GM23248 (cell line): Measurements from ENCODE around the gene GPR75. TPM values are rescaled to one million over a fixed set of nuclear protein-coding genes. Genes with fewer than 3 reads are reported as not detected.
A peak's percentile ranks its signal among the peaks of the same experiment; 100 is the strongest.

Experiments used
- DNase-seq: peaks from one replicate; pipeline ENCODE4 v3.0.0-alpha.2; 2015
- H2AFZ ChIP-seq: fragments of 200-600 bp; sonication (generic); 2 replicates; pipeline ENCODE4 v1.6.1; 2016; ENCODE audit warnings: antibody characterized with exemption
- H3F3A ChIP-seq: fragments of 200-600 bp; sonication (generic); 2 replicates; pipeline ENCODE4 v1.6.1; 2016; ENCODE audit warnings: mild to moderate bottlenecking, antibody characterized with exemption, mixed run types; ENCODE audit not compliant: insufficient read depth
- H3K27ac ChIP-seq: fragments of 200-600 bp; sonication (generic); 2 replicates; pipeline ENCODE4 v1.5.1; 2016; ENCODE audit warnings: mild to moderate bottlenecking
- H3K27me3 ChIP-seq: fragments of 200-600 bp; sonication (generic); replicated peaks from 2 replicates; pipeline ENCODE4 v1.6.1; 2016; ENCODE audit warnings: mild to moderate bottlenecking; ENCODE audit not compliant: insufficient read depth
- H3K36me3 ChIP-seq: fragments of 200-600 bp; sonication (generic); 2 replicates; pipeline ENCODE4 v1.6.1; 2016; ENCODE audit warnings: low read depth, mild to moderate bottlenecking
- H3K4me1 ChIP-seq: fragments of 200-600 bp; sonication (generic); 2 replicates; pipeline ENCODE4 v1.6.1; 2016; ENCODE audit warnings: mild to moderate bottlenecking; ENCODE audit not compliant: insufficient read depth
- H3K4me2 ChIP-seq: fragments of 200-600 bp; sonication (generic); one replicate; pipeline ENCODE4 v1.6.1; 2016; ENCODE audit warnings: mild to moderate bottlenecking; ENCODE audit not compliant: unreplicated experiment
- H3K4me3 ChIP-seq: fragments of 200-600 bp; sonication (generic); 2 replicates; pipeline ENCODE4 v1.5.1; 2016; ENCODE audit warnings: mild to moderate bottlenecking
- H3K79me2 ChIP-seq: fragments of 200-600 bp; sonication (generic); 2 replicates; pipeline ENCODE4 v1.6.1; 2016; ENCODE audit warnings: mild to moderate bottlenecking; ENCODE audit not compliant: insufficient read depth
- H3K9ac ChIP-seq: fragments of 200-600 bp; sonication (generic); 2 replicates; pipeline ENCODE4 v1.6.1; 2016; ENCODE audit warnings: mild to moderate bottlenecking
- H3K9me2 ChIP-seq: fragments of 200-600 bp; sonication (generic); 2 replicates; pipeline ENCODE4 v1.6.1; 2016; ENCODE audit warnings: mixed run types, mild to moderate bottlenecking, moderate library complexity; ENCODE audit not compliant: insufficient read depth
- H3K9me3 ChIP-seq: fragments of 200-600 bp; sonication (generic); one replicate; pipeline ENCODE4 v1.6.1; 2017; ENCODE audit warnings: low read depth
- H4K20me1 ChIP-seq: fragments of 200-600 bp; sonication (generic); 2 replicates; pipeline ENCODE4 v1.6.0; 2016; ENCODE audit not compliant: insufficient read depth
- EZH2 ChIP-seq: fragments of 200-600 bp; sonication (generic); IDR thresholded peaks from 2 replicates; pipeline ENCODE4 v1.6.1; 2018; ENCODE audit warnings: antibody characterized with exemption, mild to moderate bottlenecking; ENCODE audit not compliant: insufficient read depth, poor library complexity, severe bottlenecking
- EZH2phosphoT487 ChIP-seq: fragments of 200-600 bp; sonication (generic); IDR thresholded peaks from 2 replicates; pipeline ENCODE4 v1.6.1; 2018; ENCODE audit warnings: antibody characterized with exemption, moderate library complexity, mild to moderate bottlenecking, low read depth; ENCODE audit not compliant: insufficient read depth
- WGBS, 2 experiments: methylation state at CpG; one replicate each; pipeline ENCODE4 v1.1.6; 2015 to 2017; ENCODE audit warnings: low lambda C conversion rate in 2 of 2, low coverage in 1 of 2; ENCODE audit errors: missing lambda C conversion rate in 2 of 2; 5-methylcytosine and 5-hydroxymethylcytosine counted together
- in situ Hi-C: fragments of 300-500 bp; cut with MboI; formaldehyde crosslinking; loops from 2 replicates; pipeline ENCODE4 v1.15.0; 2020
- polyA plus RNA-seq: library from polyadenylated mRNA; unstranded; fragments of >200 nt; fragmentation: Nextera tagmentation; extraction: Ambion mirVana; gene quantifications from 2 replicates; pipeline ENCODE4 v1.2.1, GENCODE V29; 2016
- total RNA-seq: library from RNA; depleted of rRNA; stranded (reverse); fragments of >200 nt; shearing (Covaris generic); gene quantifications from 2 replicates; pipeline ENCODE4 v1.2.3, GENCODE V29; 2014

The GPR75 gene
- total and polyA plus RNA-seq, 2 experiments from 2014 or later = 0.16 to 0.43 TPM

DNA sequence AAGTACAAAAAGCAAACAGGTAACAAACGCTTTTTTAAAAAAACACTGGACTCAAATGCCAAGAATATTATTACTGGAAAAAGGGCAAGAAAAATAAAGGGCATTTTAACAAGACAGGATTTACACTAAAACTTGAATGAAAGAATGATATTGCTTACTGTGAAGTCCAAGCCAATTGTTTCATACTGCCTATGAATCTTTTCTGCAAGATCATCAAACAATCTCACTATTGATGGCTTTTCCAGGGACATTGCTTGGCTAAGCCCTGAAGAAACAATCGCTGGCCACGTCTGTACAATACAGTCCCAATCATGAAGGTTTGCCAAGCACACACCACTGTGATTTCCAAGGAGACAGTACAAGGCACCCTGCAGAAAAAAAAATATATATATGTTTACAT lies 41.4 kb upstream of the GPR75 start:
- H3K4me2 ChIP-seq = no peak overlapping the region
- in situ Hi-C loops = no loop called here
- peaks cover 5% of the 10 kb centered on the region; the same call in 1 of the 2 replicates for H3K79me2 ChIP-seq
- DNase-seq = no peak
- H3K9me3 ChIP-seq = no peaks in the 10 kb centered on the region
- H3K27me3 ChIP-seq = no peaks in the 10 kb centered on the region
- no peak overlapping the region for H3K27ac ChIP-seq
- no peak for TF ChIP-seq EZH2phosphoT487
- TF ChIP-seq EZH2 = no peak
- no peaks in the 10 kb centered on the region for H4K20me1 ChIP-seq
- H2AFZ ChIP-seq = no peak overlapping the region
- H3K4me3 ChIP-seq = no peak overlapping the region
- H3K9ac ChIP-seq = no peak overlapping the region
- H3K36me3 ChIP-seq = peaks cover 79% of the 10 kb centered on the region
- H3F3A ChIP-seq = peaks cover 12% of the 10 kb centered on the region; the same call in 1 of the 2 replicates
- H3K4me1 ChIP-seq = peaks cover 11% of the 10 kb centered on the region
- 81 to 83% methylated on average over 3 of the region's 3 CpGs for WGBS, 2 experiments
- no peaks in the 10 kb centered on the region for H3K9me2 ChIP-seq

DNA sequence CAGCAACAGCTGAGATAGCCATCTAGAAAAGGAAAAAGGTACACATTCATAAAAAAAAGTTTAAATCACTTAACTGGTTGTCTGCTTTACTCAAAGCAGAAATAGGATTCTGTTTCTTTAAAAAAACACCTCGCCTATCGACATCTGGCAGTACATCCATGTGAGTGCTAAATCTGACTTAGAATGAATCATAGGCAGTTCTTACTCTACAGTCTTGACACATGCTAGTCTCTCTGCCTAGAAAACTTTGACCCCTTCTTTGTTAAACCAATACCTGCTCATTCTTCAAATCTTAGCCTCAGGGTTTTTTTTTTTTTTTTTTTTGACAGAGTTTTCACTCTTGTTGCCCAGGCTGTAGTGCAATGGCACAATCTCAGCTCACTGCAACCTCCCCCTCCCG lies 37.1 kb upstream of the GPR75 start:
- Histone ChIP-seq H3K9ac (no peak overlapping the region), H4K20me1 (no peaks in the 10 kb centered on the region), H3K4me3 (no peak overlapping the region), H3F3A (peaks cover 12% of the 10 kb centered on the region; the same call in 1 of the 2 replicates), H3K9me3 (no peaks in the 10 kb centered on the region), H3K27me3 (no peaks in the 10 kb centered on the region), H3K36me3 (peaks cover 92% of the 10 kb centered on the region), H3K9me2 (no peaks in the 10 kb centered on the region), H3K27ac (peak overlapping the region; percentile 22; the same call in 1 of the 2 replicates), H2AFZ (no peak overlapping the region), H3K4me2 (no peak overlapping the region), H3K79me2 (peaks cover 13% of the 10 kb centered on the region; the same call in 1 of the 2 replicates), H3K4me1 (peaks cover 11% of the 10 kb centered on the region)
- in situ Hi-C loops = no loop called here
- DNase-seq = peak; percentile 80
- 9 to 25% methylated on average over 2 to 3 of the region's 3 CpGs for WGBS, 2 experiments
- TF ChIP-seq EZH2 (no peak), EZH2phosphoT487 (no peak)

DNA sequence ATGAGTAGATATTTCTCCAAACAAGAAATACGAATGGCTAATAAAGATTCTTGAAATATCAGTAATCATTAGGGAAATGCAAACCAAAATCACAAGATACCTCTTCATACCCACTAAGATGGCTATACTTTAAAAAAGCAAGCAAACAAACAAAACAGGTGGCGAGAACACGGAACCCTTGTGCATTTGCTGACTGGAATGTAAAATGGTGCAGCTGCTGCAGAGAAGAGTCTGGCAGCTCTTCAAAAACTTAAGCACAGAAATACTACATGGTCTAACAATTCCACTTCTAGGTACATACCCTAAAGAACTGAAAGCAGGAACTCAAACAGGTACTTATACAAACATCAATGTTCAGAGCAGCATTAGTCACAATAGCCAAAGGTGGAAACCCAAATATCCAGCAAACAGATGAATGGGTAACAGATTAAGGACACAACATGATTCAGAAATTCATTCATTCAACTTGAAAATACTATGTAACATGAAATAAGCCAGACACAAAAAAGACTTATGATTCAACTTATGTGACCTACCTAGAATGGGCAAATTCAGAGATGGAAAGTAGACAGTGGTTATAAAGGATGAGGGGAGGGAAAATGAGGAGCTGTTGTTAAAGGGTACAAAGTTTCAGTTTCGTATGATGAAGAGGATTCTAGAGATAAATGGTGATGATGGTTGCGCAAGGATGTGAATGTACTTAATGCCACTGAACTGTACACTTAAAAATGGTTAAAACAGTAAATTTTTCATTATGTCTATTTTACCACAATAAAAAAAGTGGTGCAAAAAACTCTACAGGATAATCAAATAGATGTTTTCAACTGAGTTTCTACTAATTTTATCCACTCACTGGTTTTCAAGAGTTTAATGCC lies 26.9 kb upstream of the GPR75 start:
- DNase-seq = no peak
- TF ChIP-seq EZH2phosphoT487 (no peak), EZH2 (no peak)
- Histone ChIP-seq H3K9ac (no peak overlapping the region), H3K4me3 (no peak overlapping the region), H4K20me1 (no peaks in the 10 kb centered on the region), H3K4me1 (peaks cover under 1% of the 10 kb centered on the region; the same call in 1 of the 2 replicates), H3K9me3 (no peaks in the 10 kb centered on the region), H3F3A (peaks cover 25% of the 10 kb centered on the region), H3K27me3 (no peaks in the 10 kb centered on the region), H3K79me2 (peaks cover 17% of the 10 kb centered on the region), H3K36me3 (peaks cover 83% of the 10 kb centered on the region), H3K27ac (no peak overlapping the region), H3K4me2 (no peak overlapping the region), H3K9me2 (no peaks in the 10 kb centered on the region; the same call in 1 of the 2 replicates), H2AFZ (no peak overlapping the region)
- 91 to 92% methylated on average over 5 of the region's 5 CpGs for WGBS, 2 experiments
- in situ Hi-C loops = no loop called here

- WGBS, 2 experiments = 93% methylated on average over 1 of the region's 1 CpG
- in situ Hi-C loops = no loop called here
- H3F3A ChIP-seq = peaks cover 42% of the 10 kb centered on the region
- H3K4me2 ChIP-seq = no peak overlapping the region
- peaks cover 23% of the 10 kb centered on the region for H3K79me2 ChIP-seq
- H3K36me3 ChIP-seq = peaks cover 67% of the 10 kb centered on the region
- no peak for DNase-seq
- no peaks in the 10 kb centered on the region for H3K27me3 ChIP-seq
- no peak overlapping the region for H3K9ac ChIP-seq
- H3K9me2 ChIP-seq = no peaks in the 10 kb centered on the region; the same call in 1 of the 2 replicates
- no peak for TF ChIP-seq EZH2phosphoT487
- TF ChIP-seq EZH2 = no peak
- no peak overlapping the region for H2AFZ ChIP-seq
- H3K27ac ChIP-seq = no peak overlapping the region
- no peaks in the 10 kb centered on the region for H3K9me3 ChIP-seq
- no peaks in the 10 kb centered on the region for H4K20me1 ChIP-seq
- H3K4me1 ChIP-seq = peaks cover 15% of the 10 kb centered on the region
- no peak overlapping the region for H3K4me3 ChIP-seq
Measured at GRCh38 chr2:53884883-53885282, 25.1 kb upstream of the GPR75 start.
